Cardiac muscle cell (in vitro differentiated cells and primary cell): ENCODE data around the gene CDK2. TPM values are rescaled to one million over a fixed set of nuclear protein-coding genes. Genes with fewer than 3 reads are reported as not detected.

Experiments used
- DNase-seq, 2 donors: peaks; one replicate each; pipeline versions ENCODE4 v3.0.0 to v3.0.0-alpha.2; 2010 to 2017; ENCODE audit warnings: low read depth in 1 of 2, low spot score in 1 of 2
- H3K27ac ChIP-seq: fragments of 200-600 bp; sonication (generic); 2 replicates; pipeline ENCODE4 v1.5.1; 2016
- H3K27me3 ChIP-seq: fragments of 200-600 bp; sonication (generic); 2 replicates; pipeline ENCODE4 v1.6.0; 2016; ENCODE audit warnings: control low read depth
- H3K36me3 ChIP-seq: fragments of 200-600 bp; sonication (generic); 2 replicates; pipeline ENCODE4 v1.5.1; 2016; ENCODE audit warnings: control low read depth
- H3K4me1 ChIP-seq: fragments of 200-600 bp; sonication (generic); 2 replicates; pipeline ENCODE4 v1.8.1; 2017; ENCODE audit warnings: low read depth, mild to moderate bottlenecking, mixed run types
- H3K4me3 ChIP-seq: fragments of 200-600 bp; sonication (generic); 2 replicates; pipeline ENCODE4 v1.5.1; 2016; ENCODE audit warnings: mild to moderate bottlenecking
- H3K9me3 ChIP-seq: fragments of 200-600 bp; sonication (generic); 2 replicates; pipeline ENCODE4 v1.5.1; 2017; ENCODE audit warnings: low read depth, mild to moderate bottlenecking, control low read depth
- polyA plus RNA-seq: library from polyadenylated mRNA; unstranded; fragments of >200 nt; fragmentation: Nextera tagmentation; extraction: Ambion mirVana; gene quantifications from 2 replicates; pipeline ENCODE4 v1.2.1, GENCODE V29; 2016
- total RNA-seq: library from RNA; depleted of rRNA; stranded (reverse); fragments of >200 nt; gene quantifications from 2 replicates; pipeline ENCODE4 v1.2.3, GENCODE V29; 2016
- TF ChIP-seq, protein P1 (sequence below): IDR thresholded peaks from 2 replicates; pipeline ENCODE4 v1.5.1; 2012; ENCODE audit warnings: low read depth, mild to moderate bottlenecking, low read length

CDK2 gene
- total and polyA plus RNA-seq, 2 experiments from 2014 or later = 31.4 to 33.9 TPM

DNA sequence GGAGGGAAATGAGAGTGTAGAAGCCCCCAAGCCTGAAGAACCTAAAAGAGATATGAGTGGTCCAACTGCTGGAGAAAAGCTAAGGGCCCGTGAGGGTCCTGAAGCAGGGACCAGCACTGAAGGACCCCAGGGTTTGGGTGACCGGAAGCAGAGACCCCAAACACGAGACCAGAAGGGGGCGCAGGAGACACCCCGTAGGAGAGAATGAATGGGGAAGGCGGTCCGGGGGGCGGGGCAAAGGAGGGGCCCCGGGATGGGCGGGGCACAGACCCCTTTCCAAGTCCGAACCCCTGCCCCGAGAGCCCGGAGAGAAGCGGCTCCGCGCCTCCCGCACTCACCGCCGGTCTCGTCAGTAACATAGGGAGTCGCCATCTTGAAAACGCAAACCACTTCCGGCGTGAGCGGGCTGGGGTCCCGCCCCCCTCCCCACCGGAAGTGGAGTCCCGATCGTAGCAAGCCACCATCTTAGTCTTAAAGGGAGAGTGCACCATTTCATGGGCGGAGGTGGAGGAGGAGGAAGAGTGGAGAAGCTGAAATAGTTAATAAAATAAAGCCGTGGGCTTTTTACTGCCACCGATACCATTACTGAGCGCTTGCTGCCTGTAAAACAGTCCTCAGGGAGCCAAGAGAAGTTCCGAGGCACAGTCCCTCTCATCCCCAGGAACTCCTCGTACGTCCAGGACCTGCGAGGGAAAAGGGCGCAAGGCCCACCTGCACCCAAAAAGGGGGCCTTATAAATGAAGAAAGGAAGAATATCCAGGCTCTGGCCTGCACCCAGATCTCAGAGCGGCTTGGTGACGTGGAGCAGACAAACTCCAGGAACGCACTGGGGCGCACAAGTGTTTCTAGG lies 39.7 kb upstream of the CDK2 start:
- H3K4me1 ChIP-seq = peaks cover 13% of the 10 kb centered on the region

DNA sequence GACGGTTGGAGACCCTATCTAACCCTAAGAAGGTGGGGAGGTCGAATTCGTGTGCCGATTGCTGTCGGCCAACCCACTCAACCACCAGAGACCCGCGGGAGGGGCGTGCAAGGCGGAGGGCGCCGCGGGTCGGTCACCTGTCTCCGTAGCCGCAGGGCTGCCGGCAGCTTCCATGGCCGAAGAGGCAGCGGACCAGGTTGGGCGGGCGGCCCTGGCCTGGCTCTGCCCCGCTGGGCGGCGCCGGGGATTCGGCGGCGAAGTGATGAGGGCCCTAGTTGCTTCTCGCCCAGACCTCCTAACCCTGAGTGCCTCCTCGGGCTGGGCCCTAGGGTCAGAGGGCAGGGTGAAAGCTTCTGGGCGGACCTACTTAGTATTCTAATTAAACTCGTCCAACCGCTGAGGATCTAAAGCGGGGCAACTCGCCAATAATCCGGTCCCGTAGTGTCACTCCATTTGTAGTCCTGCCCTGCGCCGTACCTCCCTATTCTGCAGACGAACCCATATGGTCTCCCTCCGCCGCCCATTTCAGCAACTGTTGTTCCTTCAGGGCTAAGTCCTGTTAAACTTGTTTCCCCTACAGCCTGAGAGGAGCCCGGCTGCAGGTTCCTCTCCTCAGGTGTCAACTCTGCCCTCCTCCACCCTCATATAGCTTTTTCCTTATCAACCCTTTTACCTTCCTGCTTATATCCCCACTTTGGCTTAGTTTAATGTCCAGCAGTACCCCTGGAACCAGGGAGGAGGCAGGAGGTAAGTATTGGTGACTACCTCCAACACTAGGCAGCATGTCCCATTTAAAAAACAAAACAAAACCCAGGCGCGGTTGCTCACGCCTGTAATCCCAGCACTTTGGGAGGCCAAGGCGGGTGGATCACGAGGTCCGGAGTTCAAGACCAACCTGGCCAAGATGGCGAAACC lies 38.8 kb upstream of the CDK2 start, which contains the start of gene PYM1:
PYM1 (minus strand) TSS at position 307 of the 915 bp plus-strand sequence; CDS start at position 174, 133 bp downstream.
- DNase-seq = peak; percentile 73 to 76
- peaks cover 4% of the 10 kb centered on the region for H3K27me3 ChIP-seq
- peak within 1 kb of the TSS; percentile 79 for H3K4me3 ChIP-seq
- TF ChIP-seq, protein P1, sequence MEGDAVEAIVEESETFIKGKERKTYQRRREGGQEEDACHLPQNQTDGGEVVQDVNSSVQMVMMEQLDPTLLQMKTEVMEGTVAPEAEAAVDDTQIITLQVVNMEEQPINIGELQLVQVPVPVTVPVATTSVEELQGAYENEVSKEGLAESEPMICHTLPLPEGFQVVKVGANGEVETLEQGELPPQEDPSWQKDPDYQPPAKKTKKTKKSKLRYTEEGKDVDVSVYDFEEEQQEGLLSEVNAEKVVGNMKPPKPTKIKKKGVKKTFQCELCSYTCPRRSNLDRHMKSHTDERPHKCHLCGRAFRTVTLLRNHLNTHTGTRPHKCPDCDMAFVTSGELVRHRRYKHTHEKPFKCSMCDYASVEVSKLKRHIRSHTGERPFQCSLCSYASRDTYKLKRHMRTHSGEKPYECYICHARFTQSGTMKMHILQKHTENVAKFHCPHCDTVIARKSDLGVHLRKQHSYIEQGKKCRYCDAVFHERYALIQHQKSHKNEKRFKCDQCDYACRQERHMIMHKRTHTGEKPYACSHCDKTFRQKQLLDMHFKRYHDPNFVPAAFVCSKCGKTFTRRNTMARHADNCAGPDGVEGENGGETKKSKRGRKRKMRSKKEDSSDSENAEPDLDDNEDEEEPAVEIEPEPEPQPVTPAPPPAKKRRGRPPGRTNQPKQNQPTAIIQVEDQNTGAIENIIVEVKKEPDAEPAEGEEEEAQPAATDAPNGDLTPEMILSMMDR = no peak
- H3K27ac ChIP-seq = peak within 1 kb of the TSS; percentile 85
- H3K36me3 ChIP-seq = no peaks in the 10 kb centered on the region
- H3K4me1 ChIP-seq = peaks cover 13% of the 10 kb centered on the region
- H3K9me3 ChIP-seq = no peaks in the 10 kb centered on the region

More for the DNA sequence above, 39.7 kb upstream of the CDK2 start:
- Histone ChIP-seq H3K27ac (peak overlapping the region; percentile 85), H3K27me3 (no peaks in the 10 kb centered on the region), H3K36me3 (no peaks in the 10 kb centered on the region), H3K9me3 (no peaks in the 10 kb centered on the region), H3K4me3 (peak overlapping the region; percentile 79)
- peak; percentile 92 to 95 for DNase-seq
- TF ChIP-seq, protein P1 = peak; percentile 74

DNA sequence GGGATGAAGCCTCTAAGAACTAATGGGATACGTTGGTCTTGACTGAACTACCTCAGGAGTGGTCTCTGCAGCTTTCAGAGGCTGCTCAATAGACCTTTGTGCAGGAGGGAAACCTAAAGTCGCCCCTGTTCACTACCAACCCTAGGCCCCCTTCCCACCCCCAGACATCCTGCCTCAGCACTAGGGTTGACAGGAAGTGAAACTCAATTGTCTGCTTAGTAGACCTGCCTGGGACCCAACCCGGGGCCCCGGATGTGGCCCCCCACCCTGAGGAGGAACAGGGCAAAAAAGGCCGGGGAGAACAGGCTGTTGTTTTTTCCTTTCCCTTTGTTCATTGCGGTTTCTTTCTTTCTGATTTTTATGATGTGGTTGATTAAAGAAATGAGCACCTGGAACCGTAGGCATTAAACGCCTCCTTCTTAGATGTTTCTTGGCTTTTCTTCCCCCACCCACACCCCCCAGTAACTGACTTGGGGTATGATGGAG lies 37.3 kb upstream of the CDK2 start:
- Histone ChIP-seq H3K27me3 (peaks cover 18% of the 10 kb centered on the region), H3K9me3 (no peaks in the 10 kb centered on the region), H3K4me3 (no peak overlapping the region), H3K27ac (no peak overlapping the region), H3K4me1 (peaks cover 13% of the 10 kb centered on the region), H3K36me3 (no peaks in the 10 kb centered on the region)
- TF ChIP-seq, protein P1 = no peak
- DNase-seq = no peak

DNA sequence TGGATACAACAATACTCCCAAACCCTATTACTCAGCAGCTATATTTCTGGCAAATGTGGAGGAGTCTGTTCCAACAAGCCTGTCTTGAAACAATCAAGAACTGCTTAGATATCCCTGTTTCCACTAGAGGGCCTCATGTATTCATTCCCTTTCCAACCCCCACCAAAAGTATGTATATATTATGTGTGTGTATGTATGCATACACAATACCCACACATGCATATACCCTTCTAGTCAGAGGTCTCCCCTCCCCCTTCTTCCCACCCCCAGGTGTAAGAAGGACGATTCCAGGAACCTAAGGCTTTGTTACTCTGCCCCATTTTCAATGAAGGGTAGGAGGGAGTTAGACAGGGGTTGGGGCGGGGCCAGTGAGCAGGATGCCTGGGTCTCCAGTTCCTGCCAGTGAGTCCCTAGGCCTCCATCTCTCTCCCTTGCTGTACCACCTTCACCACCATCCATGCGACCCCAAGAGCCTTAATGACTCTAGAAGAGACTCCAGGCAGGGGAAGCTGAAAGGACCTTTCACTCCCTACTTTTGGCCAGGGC lies 35.8 kb upstream of the CDK2 start, which contains the start of gene DGKA:
DGKA (plus strand) TSS at position 392 of the 546 bp plus-strand sequence. CDS start 5,342 bp downstream, outside the sequence.
- peak within 1 kb of the TSS; percentile 64 for H3K4me3 ChIP-seq
- DNase-seq = peak; percentile 57 to 84
- H3K9me3 ChIP-seq = no peaks in the 10 kb centered on the region
- no peak within 1 kb of the TSS for H3K27ac ChIP-seq
- TF ChIP-seq, protein P1 = peak; percentile 62
- peaks cover 9% of the 10 kb centered on the region for H3K4me1 ChIP-seq
- no peaks in the 10 kb centered on the region for H3K36me3 ChIP-seq
- peaks cover 24% of the 10 kb centered on the region for H3K27me3 ChIP-seq

DNA sequence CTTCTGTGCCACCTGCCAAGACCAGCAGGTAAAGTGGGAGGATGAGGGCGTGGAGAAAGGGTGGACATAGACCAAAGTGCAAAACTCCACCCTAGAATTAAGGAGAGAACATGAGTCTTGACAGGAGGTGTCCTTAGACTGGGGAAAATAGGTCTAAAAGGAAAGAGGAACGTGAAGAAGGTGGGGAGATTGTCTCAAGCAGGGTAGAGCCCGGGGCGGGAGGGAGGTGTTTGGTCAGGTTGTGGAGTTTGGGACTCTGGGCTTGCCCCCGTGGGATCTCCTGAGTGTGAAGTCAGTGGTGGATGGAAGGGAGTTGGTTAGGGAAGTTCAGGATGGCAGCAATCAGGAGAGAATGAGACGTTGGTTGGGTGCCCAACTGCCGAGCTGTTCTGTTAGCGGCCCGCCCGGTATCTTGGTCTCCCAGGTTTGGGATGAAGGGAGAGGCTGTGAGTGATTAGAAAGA lies 35.3 kb upstream of the CDK2 start:
- Histone ChIP-seq H3K9me3 (no peaks in the 10 kb centered on the region), H3K27ac (no peak overlapping the region), H3K36me3 (no peaks in the 10 kb centered on the region), H3K4me1 (peaks cover 5% of the 10 kb centered on the region), H3K27me3 (peaks cover 24% of the 10 kb centered on the region), H3K4me3 (peak overlapping the region; percentile 64)
- DNase-seq = no peak
- TF ChIP-seq, protein P1 = no peak
